IPS-20b (cell line): ENCODE results near the gene NIF3L1.

Source experiments
- H3K27ac ChIP-seq: one replicate; pipeline ENCODE4 v1.5.1; 2013; ENCODE audit warnings: low read length
- H3K27me3 ChIP-seq: 2 replicates; pipeline ENCODE4 v1.6.1; 2013; ENCODE audit warnings: mild to moderate bottlenecking, low read length, inconsistent platforms; ENCODE audit not compliant: insufficient read depth
- H3K36me3 ChIP-seq: 2 replicates; pipeline ENCODE4 v1.6.1; 2013; ENCODE audit warnings: low read depth, mild to moderate bottlenecking, inconsistent platforms, low read length, moderate library complexity; ENCODE audit not compliant: insufficient read depth
- H3K4me1 ChIP-seq: 2 replicates; pipeline ENCODE4 v1.6.1; 2013; ENCODE audit warnings: mild to moderate bottlenecking, control low read depth, inconsistent platforms, low read length, moderate library complexity; ENCODE audit not compliant: insufficient read depth
- H3K4me3 ChIP-seq: 2 replicates; pipeline ENCODE4 v1.5.1; 2013; ENCODE audit warnings: mild to moderate bottlenecking, low read length, inconsistent platforms
- H3K9ac ChIP-seq: 2 replicates; pipeline ENCODE4 v1.6.1; 2013; ENCODE audit warnings: low read depth, mild to moderate bottlenecking, inconsistent platforms, low read length, moderate library complexity
- H3K9me3 ChIP-seq: 2 replicates; pipeline ENCODE4 v1.6.1; 2013; ENCODE audit warnings: mild to moderate bottlenecking, low read depth, low read length, inconsistent platforms; ENCODE audit not compliant: insufficient read depth

Gene NIF3L1

GRCh38 chr2:200944467-200945394, 55.6 kb downstream of the NIF3L1 start:
- Histone ChIP-seq H3K4me3 (no peak overlapping the region), H3K27me3 (no peaks in the 10 kb centered on the region), H3K36me3 (peaks cover 95% of the 10 kb centered on the region), H3K27ac (no peak overlapping the region), H3K9ac (no peak overlapping the region), H3K9me3 (no peaks in the 10 kb centered on the region), H3K4me1 (no peaks in the 10 kb centered on the region; the same call in 1 of the 2 replicates)

GRCh38 chr2:200945395-200945729, 56.2 kb downstream of the NIF3L1 start:
- Histone ChIP-seq H3K36me3 (peaks cover 94% of the 10 kb centered on the region), H3K27me3 (no peaks in the 10 kb centered on the region), H3K4me3 (no peak overlapping the region), H3K9ac (no peak overlapping the region), H3K4me1 (no peaks in the 10 kb centered on the region; the same call in 1 of the 2 replicates), H3K9me3 (no peaks in the 10 kb centered on the region), H3K27ac (no peak overlapping the region)

- Histone ChIP-seq H3K9ac (no peak overlapping the region), H3K9me3 (no peaks in the 10 kb centered on the region), H3K27ac (no peak overlapping the region), H3K36me3 (peaks cover 90% of the 10 kb centered on the region), H3K4me1 (no peaks in the 10 kb centered on the region), H3K27me3 (no peaks in the 10 kb centered on the region), H3K4me3 (no peak overlapping the region)
Observed at GRCh38 chr2:200950378-200950777, 61.2 kb downstream of the NIF3L1 start.
